ENCODE data around the gene GTF3C1.

GRCh38 chr16:27485811-27486210, 63.9 kb downstream of the GTF3C1 start:
- TF ChIP-seq POLR2AphosphoS5 (IDR thresholded peaks at IDR 0.05): no peak
- no peak for TF ChIP-seq CTCF (IDR thresholded peaks at IDR 0.05; ENCODE audit: poor library complexity, severe bottlenecking)
- no peak for TF ChIP-seq EZH2 (IDR thresholded peaks at IDR 0.05; ENCODE audit: borderline replicate concordance, insufficient read depth, low read length, poor library complexity, severe bottlenecking)
- no peak for TF ChIP-seq RAD21 (conservative IDR thresholded peaks at IDR 0.05)
- TF ChIP-seq SMC3 (conservative IDR thresholded peaks at IDR 0.05; ENCODE audit: poor library complexity): no peak
- no peak for TF ChIP-seq REST (IDR thresholded peaks at IDR 0.05; ENCODE audit: borderline replicate concordance)
